IMR-90 (cell line): ENCODE data around the gene PDE4B. TPM values are rescaled to one million over a fixed set of nuclear protein-coding genes. Genes with fewer than 3 reads are reported as not detected.

ENCODE experiments used
- ATAC-seq: fragments of 200-7000 bp; cut with Tn5 transposase; 2 replicates; pipeline ENCODE4 v1.9.1; 2020; ENCODE audit warnings: low read depth, mild to moderate bottlenecking, moderate library complexity
- BruUV-seq: library from RNA; stranded (reverse); fragments of 400-500 nt; replicated peaks from 2 replicates; lab custom pipeline; 2021; lab: Mats Ljungman, UMichigan
- CTCF ChIA-PET: fragments of 300-600 bp; formaldehyde crosslinking; extraction: SDS; loops from one replicate; lab custom pipeline; 2021; ENCODE audit warnings: antibody characterized with exemption; lab: Yijun Ruan, JAX
- POLR2A ChIA-PET: fragments of 300-600 bp; sonication (Branson Sonifier 250); formaldehyde crosslinking; loops from one replicate; lab custom pipeline; 2022; ENCODE audit warnings: antibody characterized with exemption; ENCODE audit not compliant: unreplicated experiment; lab: Charles Lee
- DNase-seq: peaks from one replicate; pipeline ENCODE4 v3.0.0; 2013
- H2AFZ ChIP-seq: replicated peaks from 2 replicates; pipeline ENCODE3; 2013; ENCODE audit warnings: low read length, mild to moderate bottlenecking; ENCODE audit not compliant: poor library complexity
- H2AK5ac ChIP-seq: 2 replicates; pipeline ENCODE4 v1.6.1; 2013; ENCODE audit warnings: low read depth, low read length, inconsistent platforms
- H2AK9ac ChIP-seq: replicated peaks from 2 replicates; pipeline ENCODE3; 2013; ENCODE audit warnings: mild to moderate bottlenecking, low read depth, low read length, moderate library complexity; ENCODE audit not compliant: poor library complexity
- H2BK120ac ChIP-seq: 2 replicates; pipeline ENCODE4 v1.6.1; 2013; ENCODE audit warnings: low read depth, low read length, inconsistent platforms
- H2BK15ac ChIP-seq: 3 replicates; pipeline ENCODE4 v1.6.1; 2013; ENCODE audit warnings: low read depth, low read length, inconsistent platforms
- H2BK20ac ChIP-seq: 2 replicates; pipeline ENCODE4 v1.6.1; 2013; ENCODE audit warnings: low read depth, mild to moderate bottlenecking, inconsistent platforms, low read length, moderate library complexity
- H2BK5ac ChIP-seq: 2 replicates; pipeline ENCODE4 v1.6.1; 2013; ENCODE audit warnings: mild to moderate bottlenecking, low read depth, low read length, inconsistent platforms; ENCODE audit not compliant: poor library complexity, severe bottlenecking
- H3K14ac ChIP-seq: replicated peaks from 2 replicates; pipeline ENCODE4 v1.6.1; 2013; ENCODE audit warnings: low read depth, low read length, inconsistent platforms
- H3K18ac ChIP-seq: 2 replicates; pipeline ENCODE4 v1.6.1; 2013; ENCODE audit warnings: low read depth, low read length, control low read depth
- H3K23ac ChIP-seq: 2 replicates; pipeline ENCODE4 v1.6.1; 2013; ENCODE audit warnings: low read depth, low read length, inconsistent platforms
- H3K27ac ChIP-seq: 2 replicates; pipeline ENCODE4 v1.5.1; 2013; ENCODE audit warnings: mild to moderate bottlenecking, control low read depth, low read length; ENCODE audit not compliant: insufficient read depth
- H3K27me3 ChIP-seq: 2 replicates; pipeline ENCODE4 v1.6.1; 2013; ENCODE audit warnings: low read length; ENCODE audit not compliant: control insufficient read depth, insufficient read depth
- H3K36me3 ChIP-seq: 2 replicates; pipeline ENCODE4 v1.6.1; 2013; ENCODE audit warnings: low read length, mixed read lengths; ENCODE audit not compliant: control insufficient read depth, insufficient read depth
- H3K4ac ChIP-seq: 2 replicates; pipeline ENCODE4 v1.6.1; 2013; ENCODE audit warnings: low read depth, low read length, inconsistent platforms
- H3K4me1 ChIP-seq: 2 replicates; pipeline ENCODE4 v1.6.1; 2013; ENCODE audit warnings: low read length, mixed read lengths; ENCODE audit not compliant: control insufficient read depth, insufficient read depth
- H3K4me2 ChIP-seq: 2 replicates; pipeline ENCODE4 v1.6.1; 2013; ENCODE audit warnings: low read depth, mild to moderate bottlenecking, control low read depth, low read length, moderate library complexity
- H3K4me3 ChIP-seq: 2 replicates; pipeline ENCODE4 v1.5.1; 2013; ENCODE audit warnings: low read depth, mild to moderate bottlenecking, control low read depth, low read length, moderate library complexity; ENCODE audit not compliant: insufficient read depth
- H3K56ac ChIP-seq: 2 replicates; pipeline ENCODE4 v1.6.1; 2013; ENCODE audit warnings: low read length, inconsistent platforms; ENCODE audit not compliant: insufficient read depth; ENCODE audit errors: extremely low read depth
- H3K79me1 ChIP-seq, 2 experiments: 2 replicates each; pipeline ENCODE4 v1.6.1; 2013; ENCODE audit warnings: low read length in 2 of 2, inconsistent platforms in 1 of 2, low read depth in 1 of 2
- H3K9ac ChIP-seq: 2 replicates; pipeline ENCODE4 v1.6.1; 2013; ENCODE audit warnings: low read depth, low read length, control low read depth
- H3K9me1 ChIP-seq: 2 replicates; pipeline ENCODE4 v1.6.1; 2013; ENCODE audit warnings: low read length, inconsistent platforms; ENCODE audit not compliant: insufficient read depth
- H3K9me3 ChIP-seq: 2 replicates; pipeline ENCODE4 v1.6.1; 2013; ENCODE audit warnings: low read length; ENCODE audit not compliant: control insufficient read depth, insufficient read depth
- H4K20me1 ChIP-seq: 2 replicates; pipeline ENCODE4 v1.6.1; 2013; ENCODE audit warnings: low read length, inconsistent platforms; ENCODE audit not compliant: insufficient read depth
- H4K5ac ChIP-seq: 2 replicates; pipeline ENCODE4 v1.6.1; 2013; ENCODE audit warnings: mild to moderate bottlenecking, low read depth, low read length, control low read depth
- H4K8ac ChIP-seq, 2 experiments: 2 replicates each; pipeline ENCODE4 v1.6.1; 2013; ENCODE audit warnings: low read depth in 2 of 2, low read length in 2 of 2, control low read depth in 1 of 2, inconsistent platforms in 1 of 2
- H4K91ac ChIP-seq: 2 replicates; pipeline ENCODE4 v1.6.1; 2013; ENCODE audit warnings: low read depth, low read length, inconsistent platforms; ENCODE audit not compliant: insufficient read depth
- BHLHE40 ChIP-seq: fragments of 150-350 bp; IDR thresholded peaks from 2 replicates; pipeline ENCODE4 v1.6.1; 2016; ENCODE audit warnings: mild to moderate bottlenecking, low read depth, low read length
- CEBPB ChIP-seq: IDR thresholded peaks from 2 replicates; pipeline ENCODE4 v1.6.1; 2012; ENCODE audit warnings: low read depth, low read length, improper control_type of control experiment
- CHD1 ChIP-seq: IDR thresholded peaks from 2 replicates; pipeline ENCODE4 v1.6.1; 2012; ENCODE audit warnings: low read depth, low read length, improper control_type of control experiment
- CTCF ChIP-seq: conservative IDR thresholded peaks from 2 replicates; pipeline ENCODE4 v1.5.1; 2012; ENCODE audit warnings: mild to moderate bottlenecking, low read depth, low read length, improper control_type of control experiment
- ELK1 ChIP-seq: fragments of 150-350 bp; IDR thresholded peaks from 2 replicates; pipeline ENCODE4 v1.6.1; 2016; ENCODE audit warnings: low read depth, mild to moderate bottlenecking, low read length, moderate library complexity, borderline replicate concordance
- FOS ChIP-seq: fragments of 150-350 bp; IDR thresholded peaks from 2 replicates; pipeline ENCODE4 v1.6.1; 2016; ENCODE audit warnings: low read depth, low read length
- MAFK ChIP-seq: IDR thresholded peaks from 2 replicates; pipeline ENCODE4 v1.6.1; 2012; ENCODE audit warnings: low read depth, low read length, improper control_type of control experiment
- MAZ ChIP-seq: IDR thresholded peaks from 2 replicates; pipeline ENCODE4 v1.6.1; 2012; ENCODE audit warnings: low read depth, mild to moderate bottlenecking, low read length, improper control_type of control experiment, moderate library complexity, borderline replicate concordance
- MXI1 ChIP-seq: IDR thresholded peaks from 2 replicates; pipeline ENCODE4 v1.6.1; 2012; ENCODE audit warnings: low read depth, mild to moderate bottlenecking, low read length, moderate library complexity, borderline replicate concordance
- NFE2L2 ChIP-seq: fragments of 150-350 bp; IDR thresholded peaks from 2 replicates; pipeline ENCODE4 v1.6.1; 2016; ENCODE audit warnings: low read depth, mild to moderate bottlenecking, low read length
- POLR2A ChIP-seq: IDR thresholded peaks from 2 replicates; pipeline ENCODE4 v1.6.1; 2012; ENCODE audit warnings: mild to moderate bottlenecking, low read depth, low read length
- RAD21 ChIP-seq: IDR thresholded peaks from 2 replicates; pipeline ENCODE4 v1.6.1; 2012; ENCODE audit warnings: low read length, improper control_type of control experiment
- RCOR1 ChIP-seq: IDR thresholded peaks from 2 replicates; pipeline ENCODE4 v1.6.1; 2012; ENCODE audit warnings: mild to moderate bottlenecking, low read length, improper control_type of control experiment; ENCODE audit not compliant: insufficient replicate concordance
- RFX5 ChIP-seq: IDR thresholded peaks from 2 replicates; pipeline ENCODE4 v1.8.0; 2012; ENCODE audit warnings: low read depth, mild to moderate bottlenecking, low read length, moderate library complexity
- SMC3 ChIP-seq: fragments of 150-350 bp; IDR thresholded peaks from 2 replicates; pipeline ENCODE4 v1.6.1; 2016; ENCODE audit warnings: low read depth, mild to moderate bottlenecking, antibody characterized with exemption, low read length, moderate library complexity
- WGBS, 2 experiments: methylation state at CpG; one replicate each; pipeline versions ENCODE4 v1.1.5 to v1.1.7; 2013; ENCODE audit warnings: missing lambda C conversion rate in 2 of 2; ENCODE audit not compliant: insufficient read length in 1 of 2; ENCODE audit errors: extremely low coverage in 2 of 2; 5-methylcytosine and 5-hydroxymethylcytosine counted together
- dilution Hi-C: fragments of 300-500 bp; cut with HindIII; formaldehyde crosslinking; loops from one replicate; pipeline ENCODE4 v1.14.3; 2018; ENCODE audit warnings: low sequenced_read_pairs; ENCODE audit not compliant: unreplicated experiment
- in situ Hi-C: fragments of 300-500 bp; cut with MboI; formaldehyde crosslinking; loops from 3 replicates; pipeline ENCODE4 v1.14.3; 2019; ENCODE audit warnings: low sequenced_read_pairs, inconsistent platforms, mixed read lengths
- intact Hi-C: fragments of 100-400 bp; cut with micrococcal nuclease; formaldehyde crosslinking; loops from 2 replicates; pipeline ENCODE4 v1.10.0; 2022
- polyA plus RNA-seq, 3 experiments: library from polyadenylated mRNA; depleted of rRNA; stranded (reverse); fragments of >200 nt; gene quantifications; 2 replicates each; pipeline ENCODE4 v1.2.3, GENCODE V29; 2012; ENCODE audit warnings: low replicate concordance in 1 of 3
- total RNA-seq: library from RNA; depleted of rRNA; stranded (reverse); fragments of >200 nt; gene quantifications from 2 replicates; pipeline ENCODE4 v1.2.3, GENCODE V29; 2012
- TF ChIP-seq, protein P1 (sequence below): fragments of 150-350 bp; IDR thresholded peaks from 2 replicates; pipeline ENCODE4 v1.6.1; 2017; ENCODE audit warnings: mild to moderate bottlenecking, antibody characterized with exemption, low read length, low read depth

PDE4B gene
- total and polyA plus RNA-seq, 2 of the 4 experiments (the other 2 are of a cell fraction), result 5.8 to 21.3 TPM

DNA sequence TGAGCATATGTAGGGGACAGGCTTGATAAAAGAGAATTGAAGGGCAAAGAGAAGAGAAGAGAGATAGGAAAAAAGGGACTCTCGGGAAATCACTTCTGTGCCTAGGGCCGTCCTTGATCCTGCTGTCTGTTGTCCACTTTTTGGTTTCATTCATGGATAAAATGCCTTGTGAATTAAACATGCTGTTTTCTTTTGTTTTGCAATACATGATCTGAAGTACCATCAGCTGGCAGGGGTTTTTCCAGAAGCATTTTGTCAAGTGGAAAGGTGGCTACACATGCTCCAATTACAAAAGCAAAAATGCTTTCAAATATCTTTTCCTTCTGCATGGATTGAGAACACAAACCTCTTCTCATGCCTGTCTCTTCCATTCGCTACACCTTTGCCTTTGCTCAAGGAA is 361.7 kb downstream of the PDE4B start:
- H4K8ac ChIP-seq, result no peak overlapping the region
- no peak overlapping the region for H3K4me3 ChIP-seq
- no peaks in the 10 kb centered on the region for H3K36me3 ChIP-seq
- H3K4ac ChIP-seq, result no peak overlapping the region
- no peak overlapping the region for H2AFZ ChIP-seq
- H3K27me3 ChIP-seq, result no peaks in the 10 kb centered on the region
- no peak overlapping the region for H3K23ac ChIP-seq
- H2BK120ac ChIP-seq, result no peak overlapping the region
- H3K9ac ChIP-seq, result no peak overlapping the region
- intact Hi-C loops (no loop called here), dilution Hi-C loops (no loop called here), in situ Hi-C loops (no loop called here)
- H3K18ac ChIP-seq, result no peak overlapping the region
- no peak overlapping the region for H3K56ac ChIP-seq
- TF ChIP-seq CTCF (no peak), POLR2A (no peak), RAD21 (no peak), CHD1 (no peak), FOS (no peak), BHLHE40 (no peak), CEBPB (no peak), ELK1 (no peak), MAZ (no peak), MAFK (no peak), NFE2L2 (no peak), RCOR1 (no peak), MXI1 (no peak), SMC3 (no peak), RFX5 (no peak)
- TF ChIP-seq, protein P1, sequence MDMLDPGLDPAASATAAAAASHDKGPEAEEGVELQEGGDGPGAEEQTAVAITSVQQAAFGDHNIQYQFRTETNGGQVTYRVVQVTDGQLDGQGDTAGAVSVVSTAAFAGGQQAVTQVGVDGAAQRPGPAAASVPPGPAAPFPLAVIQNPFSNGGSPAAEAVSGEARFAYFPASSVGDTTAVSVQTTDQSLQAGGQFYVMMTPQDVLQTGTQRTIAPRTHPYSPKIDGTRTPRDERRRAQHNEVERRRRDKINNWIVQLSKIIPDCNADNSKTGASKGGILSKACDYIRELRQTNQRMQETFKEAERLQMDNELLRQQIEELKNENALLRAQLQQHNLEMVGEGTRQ, result no peak
- no peaks in the 10 kb centered on the region for H3K79me1 ChIP-seq
- H2AK5ac ChIP-seq, result no peak overlapping the region
- ChIA-PET CTCF (no interaction called here), POLR2A (no interaction called here)
- H2AK9ac ChIP-seq, result no peak overlapping the region
- DNase-seq (no peak), ATAC-seq (no peak)
- H2BK15ac ChIP-seq, result no peak overlapping the region
- no peaks in the 10 kb centered on the region for H3K9me1 ChIP-seq
- no peaks in the 10 kb centered on the region for H3K4me1 ChIP-seq
- no peak overlapping the region for H4K5ac ChIP-seq
- H3K14ac ChIP-seq, result no peak overlapping the region
- 80% methylated on average over 1 of the region's 3 CpGs; no CpG with 5 or more reads in 1 of the 2 experiments for WGBS, 2 experiments
- H3K27ac ChIP-seq, result no peak overlapping the region
- H3K4me2 ChIP-seq, result no peak overlapping the region
- H4K91ac ChIP-seq, result no peak overlapping the region
- no peaks in the 10 kb centered on the region for H3K9me3 ChIP-seq
- H4K20me1 ChIP-seq, result no peaks in the 10 kb centered on the region
- BruUV-seq, result no TSS peak
- H2BK5ac ChIP-seq, result no peak overlapping the region
- H2BK20ac ChIP-seq, result no peak overlapping the region
